Astrocyte (in vitro differentiated cells and primary cell): ENCODE measurements around the gene SLC35C1. TPM values are rescaled to one million over a fixed set of nuclear protein-coding genes. Genes with fewer than 3 reads are reported as not detected.
A peak's percentile ranks its signal among the peaks of the same experiment; 100 is the strongest.

Experiments used
- DNase-seq: peaks from one replicate; pipeline ENCODE4 v3.0.0-alpha.2; 2010; ENCODE audit warnings: low read depth
- FAIRE-seq: peaks from 2 replicates; lab custom pipeline; 2011; peaks lifted over from hg19 to GRCh38; lab: Jason Lieb, UNC
- H2AFZ ChIP-seq: 2 replicates; pipeline ENCODE4 v1.6.0; 2012; ENCODE audit warnings: low read depth, low read length, inconsistent platforms
- H3K27ac ChIP-seq: 2 replicates; pipeline ENCODE4 v1.5.1; 2011; ENCODE audit warnings: low read depth, low read length, inconsistent platforms
- H3K27me3 ChIP-seq: 2 replicates; pipeline ENCODE4 v1.6.0; 2011; ENCODE audit warnings: low read length, inconsistent platforms; ENCODE audit not compliant: insufficient read depth
- H3K36me3 ChIP-seq: 2 replicates; pipeline ENCODE4 v1.5.1; 2011; ENCODE audit warnings: low read length, inconsistent platforms; ENCODE audit not compliant: insufficient read depth
- H3K4me1 ChIP-seq: 2 replicates; pipeline ENCODE4 v1.5.1; 2011; ENCODE audit warnings: low read length, inconsistent platforms; ENCODE audit not compliant: insufficient read depth
- H3K4me2 ChIP-seq: 2 replicates; pipeline ENCODE4 v1.6.0; 2012; ENCODE audit warnings: low read length, inconsistent platforms
- H3K4me3 ChIP-seq: 2 replicates; pipeline ENCODE4 v1.5.1; 2011; ENCODE audit warnings: low read depth, mild to moderate bottlenecking, low read length, inconsistent platforms; ENCODE audit not compliant: insufficient read depth
- H3K79me2 ChIP-seq: 2 replicates; pipeline ENCODE4 v1.6.0; 2012; ENCODE audit warnings: mild to moderate bottlenecking, low read length, inconsistent platforms; ENCODE audit not compliant: insufficient read depth
- H3K9ac ChIP-seq: 2 replicates; pipeline ENCODE4 v1.6.0; 2012; ENCODE audit warnings: mild to moderate bottlenecking, low read length, inconsistent platforms
- H3K9me3 ChIP-seq: 2 replicates; pipeline ENCODE4 v1.5.1; 2012; ENCODE audit warnings: low read depth, mild to moderate bottlenecking, low read length, inconsistent platforms; ENCODE audit not compliant: insufficient read depth
- H4K20me1 ChIP-seq: 2 replicates; pipeline ENCODE4 v1.6.0; 2012; ENCODE audit warnings: low read length, inconsistent platforms; ENCODE audit not compliant: insufficient read depth
- H3K27ac Mint-ChIP-seq: one replicate; pipeline ENCODE4 v1.8.0; 2021; ENCODE audit warnings: mild to moderate bottlenecking, mixed read lengths; ENCODE audit not compliant: unreplicated experiment
- H3K27me3 Mint-ChIP-seq: one replicate; pipeline ENCODE4 v1.8.0; 2021; ENCODE audit warnings: low read depth, mixed read lengths; ENCODE audit not compliant: unreplicated experiment
- H3K36me3 Mint-ChIP-seq: one replicate; pipeline ENCODE4 v1.8.0; 2021; ENCODE audit warnings: low read depth, mixed read lengths; ENCODE audit not compliant: unreplicated experiment
- H3K4me1 Mint-ChIP-seq: one replicate; pipeline ENCODE4 v1.8.0; 2021; ENCODE audit warnings: low read depth, mixed read lengths; ENCODE audit not compliant: unreplicated experiment
- H3K4me3 Mint-ChIP-seq: one replicate; pipeline ENCODE4 v1.8.0; 2021; ENCODE audit warnings: mild to moderate bottlenecking, moderate library complexity, mixed read lengths; ENCODE audit not compliant: unreplicated experiment
- H3K9me3 Mint-ChIP-seq: one replicate; pipeline ENCODE4 v1.8.0; 2021; ENCODE audit warnings: mild to moderate bottlenecking, mixed read lengths; ENCODE audit not compliant: unreplicated experiment
- EZH2 ChIP-seq: IDR thresholded peaks from 2 replicates; pipeline ENCODE4 v1.6.1; 2012; ENCODE audit warnings: mild to moderate bottlenecking, low read length, inconsistent platforms; ENCODE audit not compliant: insufficient read depth
- total RNA-seq: library from RNA; stranded (reverse); gene quantifications from 2 replicates; pipeline ENCODE4 v1.2.1, GENCODE V29; 2021
- TF ChIP-seq, protein P1 (sequence below): IDR thresholded peaks from 2 replicates; pipeline ENCODE4 v1.5.1; 2011; ENCODE audit warnings: low read depth, mild to moderate bottlenecking, inconsistent platforms, low read length, moderate library complexity; ENCODE audit not compliant: insufficient read depth

Gene SLC35C1
- total RNA-seq, 1 donor from 2014 or later = 23.4 TPM

DNA sequence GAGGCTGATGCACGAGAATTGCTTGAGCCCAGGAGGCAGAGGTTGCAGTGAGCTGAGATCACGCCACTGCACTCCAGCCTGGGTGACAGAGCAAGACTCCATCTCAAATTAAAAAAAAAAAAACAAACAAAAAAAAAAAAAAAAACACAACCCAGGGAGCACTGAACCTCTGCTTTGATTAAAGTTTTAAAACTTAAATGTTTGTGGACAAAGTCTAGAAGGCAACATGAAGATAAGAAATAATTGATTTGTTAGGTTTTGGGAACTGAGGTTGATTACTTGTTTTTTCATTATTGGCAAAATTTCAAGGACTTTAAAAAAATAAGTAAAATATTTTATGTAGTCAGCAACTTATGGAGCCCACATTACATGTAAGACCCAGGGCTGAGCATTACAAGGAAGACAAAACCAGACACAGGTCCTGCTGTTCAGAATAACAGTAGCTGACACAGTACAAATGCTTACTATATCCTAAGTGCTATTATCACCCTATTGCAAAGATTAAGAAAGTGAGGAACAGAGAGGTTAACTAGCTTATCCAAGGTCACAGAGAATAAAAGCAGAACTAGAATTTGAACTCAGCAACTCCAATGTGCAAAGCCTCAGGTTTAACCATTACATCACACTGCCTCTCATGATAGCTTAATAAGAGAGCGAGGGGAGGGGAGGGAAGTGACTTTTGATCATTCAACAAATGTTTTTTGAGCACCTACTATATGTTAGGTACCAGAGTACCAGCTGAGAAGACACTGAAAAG lies 40.1 kb downstream of the SLC35C1 start:
- Histone ChIP-seq H3K27me3 (peaks cover 12% of the 10 kb centered on the region), H3K4me1 (peaks cover 16% of the 10 kb centered on the region), H3K4me3 (no peak overlapping the region), H2AFZ (no peak overlapping the region), H3K4me2 (no peak overlapping the region), H4K20me1 (peaks cover 19% of the 10 kb centered on the region), H3K27ac (no peak overlapping the region), H3K9me3 (no peaks in the 10 kb centered on the region), H3K79me2 (peaks cover 19% of the 10 kb centered on the region), H3K9ac (no peak overlapping the region), H3K36me3 (no peaks in the 10 kb centered on the region)
- Mint-ChIP-seq H3K27ac (no peak overlapping the region), H3K27me3 (peaks cover 9% of the 10 kb centered on the region), H3K9me3 (no peaks in the 10 kb centered on the region), H3K36me3 (no peaks in the 10 kb centered on the region), H3K4me1 (peaks cover 12% of the 10 kb centered on the region), H3K4me3 (no peak overlapping the region)
- no peak for TF ChIP-seq EZH2
- TF ChIP-seq, protein P1, sequence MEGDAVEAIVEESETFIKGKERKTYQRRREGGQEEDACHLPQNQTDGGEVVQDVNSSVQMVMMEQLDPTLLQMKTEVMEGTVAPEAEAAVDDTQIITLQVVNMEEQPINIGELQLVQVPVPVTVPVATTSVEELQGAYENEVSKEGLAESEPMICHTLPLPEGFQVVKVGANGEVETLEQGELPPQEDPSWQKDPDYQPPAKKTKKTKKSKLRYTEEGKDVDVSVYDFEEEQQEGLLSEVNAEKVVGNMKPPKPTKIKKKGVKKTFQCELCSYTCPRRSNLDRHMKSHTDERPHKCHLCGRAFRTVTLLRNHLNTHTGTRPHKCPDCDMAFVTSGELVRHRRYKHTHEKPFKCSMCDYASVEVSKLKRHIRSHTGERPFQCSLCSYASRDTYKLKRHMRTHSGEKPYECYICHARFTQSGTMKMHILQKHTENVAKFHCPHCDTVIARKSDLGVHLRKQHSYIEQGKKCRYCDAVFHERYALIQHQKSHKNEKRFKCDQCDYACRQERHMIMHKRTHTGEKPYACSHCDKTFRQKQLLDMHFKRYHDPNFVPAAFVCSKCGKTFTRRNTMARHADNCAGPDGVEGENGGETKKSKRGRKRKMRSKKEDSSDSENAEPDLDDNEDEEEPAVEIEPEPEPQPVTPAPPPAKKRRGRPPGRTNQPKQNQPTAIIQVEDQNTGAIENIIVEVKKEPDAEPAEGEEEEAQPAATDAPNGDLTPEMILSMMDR = no peak
- no peak for DNase-seq
- no peak for FAIRE-seq

DNA sequence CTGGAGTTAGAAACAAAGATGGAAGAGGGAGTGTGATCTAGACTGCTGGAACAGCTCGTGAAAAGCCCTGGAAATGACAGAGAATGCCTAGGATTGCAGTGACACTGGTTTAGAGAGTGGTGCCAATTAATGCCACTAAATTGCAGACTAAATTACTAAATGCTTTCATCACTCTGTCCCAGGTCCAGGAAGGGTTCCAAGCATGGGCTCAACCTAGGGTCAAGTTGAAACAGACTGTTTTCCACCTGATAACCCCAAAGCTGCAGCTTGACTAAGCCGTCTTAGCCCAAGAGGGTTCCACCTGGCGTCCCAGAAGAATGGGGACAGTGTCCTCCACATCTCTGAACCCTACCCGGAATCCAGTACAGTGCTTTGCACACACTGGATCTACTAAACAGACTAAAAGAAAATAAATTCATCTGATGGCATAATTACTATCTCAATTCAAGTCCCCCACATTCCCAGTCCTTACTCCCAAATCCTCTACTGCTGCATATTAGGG lies 41.3 kb downstream of the SLC35C1 start:
- no peaks in the 10 kb centered on the region for H3K36me3 ChIP-seq
- H3K9ac ChIP-seq = no peak overlapping the region
- H3K4me1 ChIP-seq = peaks cover 28% of the 10 kb centered on the region
- Mint-ChIP-seq H3K4me1 (peaks cover 24% of the 10 kb centered on the region), H3K9me3 (no peaks in the 10 kb centered on the region), H3K36me3 (no peaks in the 10 kb centered on the region), H3K27me3 (peaks cover 9% of the 10 kb centered on the region), H3K27ac (no peak overlapping the region), H3K4me3 (peak overlapping the region; percentile 90)
- H3K27ac ChIP-seq = no peak overlapping the region
- H4K20me1 ChIP-seq = peaks cover 31% of the 10 kb centered on the region
- peaks cover 25% of the 10 kb centered on the region for H3K79me2 ChIP-seq
- no peak for DNase-seq
- no peak for TF ChIP-seq EZH2
- TF ChIP-seq, protein P1 = no peak
- H3K4me3 ChIP-seq = no peak overlapping the region
- H3K27me3 ChIP-seq = peaks cover 12% of the 10 kb centered on the region
- H2AFZ ChIP-seq = no peak overlapping the region
- no peak for FAIRE-seq
- no peaks in the 10 kb centered on the region for H3K9me3 ChIP-seq
- no peak overlapping the region for H3K4me2 ChIP-seq
